Natural killer cell treated with Interleukin-12 subunit alpha and Interleukin-12 subunit beta and Interleukin-15 and Interleukin-18, amount 100 ng/mL, for 72 hours (primary cell): Measurements from ENCODE around the gene HS6ST2. TPM values are rescaled to one million over a fixed set of nuclear protein-coding genes. Genes with fewer than 3 reads are reported as not detected.
A peak's percentile ranks its signal among the peaks of the same experiment; 100 is the strongest.
"Not testable (repeated sequence)": the region's sequence is repeated elsewhere in the genome, so short reads cannot be mapped to it uniquely, and the experiment has no call there.

Experiments used
- ATAC-seq, 2 donors: fragments of 150-1000 bp; cut with Tn5 transposase in 1 of 2; sonication (Bioruptor Pico), chemical (Tn5 transposase) in 1 of 2; 2 replicates each; pipeline ENCODE4 v1.10.0; 2021
- DNase-seq: peaks from one replicate; pipeline ENCODE4 v3.0.0; 2022; ENCODE audit warnings: low spot score
- H3K27ac Mint-ChIP-seq, 2 donors: 1 replicate in 1 of 2; 2 replicates in 1 of 2; pipeline ENCODE4 v1.8.0; 2022; ENCODE audit warnings: mixed read lengths in 2 of 2, mild to moderate bottlenecking in 1 of 2, moderate library complexity in 1 of 2
- H3K27me3 Mint-ChIP-seq, 2 donors: 1 replicate in 1 of 2; 2 replicates in 1 of 2; pipeline ENCODE4 v1.8.0; 2022; ENCODE audit warnings: mixed read lengths in 2 of 2
- H3K36me3 Mint-ChIP-seq: one replicate; pipeline ENCODE4 v1.8.0; 2022; ENCODE audit warnings: mixed read lengths
- H3K4me1 Mint-ChIP-seq, 2 donors: 1 replicate in 1 of 2; 2 replicates in 1 of 2; pipeline ENCODE4 v1.8.0; 2022; ENCODE audit warnings: low read depth in 2 of 2, mixed read lengths in 2 of 2, mild to moderate bottlenecking in 1 of 2
- H3K4me3 Mint-ChIP-seq: one replicate; pipeline ENCODE4 v1.8.0; 2022; ENCODE audit warnings: mixed read lengths
- H3K9me3 Mint-ChIP-seq: 2 replicates; pipeline ENCODE4 v1.8.0; 2022; ENCODE audit warnings: mixed read lengths
- total RNA-seq, 2 donors: library from RNA; stranded (reverse); gene quantifications; one replicate each; pipeline ENCODE4 v1.2.3, GENCODE V29; 2022

The HS6ST2 gene
- total RNA-seq, 2 donors from 2014 or later = 0.36 to 0.89 TPM

- H3K4me3 Mint-ChIP-seq = peak overlapping the region; percentile 47
- H3K27ac Mint-ChIP-seq = no peak overlapping the region
- H3K4me1 Mint-ChIP-seq = peaks cover 5% of the 10 kb centered on the region in 2 donors
- H3K27me3 Mint-ChIP-seq = peaks cover 26 to 32% of the 10 kb centered on the region in 2 donors
- peak; percentile 15 to 38 for ATAC-seq
- no peaks in the 10 kb centered on the region for H3K36me3 Mint-ChIP-seq
- peak; percentile 63 for DNase-seq
- no peaks in the 10 kb centered on the region for H3K9me3 Mint-ChIP-seq
These were observed 978 bp downstream of the HS6ST2 start for GRCh38 chrX:132957211-132958090.

- H3K27me3 Mint-ChIP-seq = peaks cover 27 to 34% of the 10 kb centered on the region in 2 donors
These were observed 1.8 kb downstream of the HS6ST2 start for GRCh38 chrX:132956421-132957210.

GRCh38 chrX:132955690-132956089, 2.7 kb downstream of the HS6ST2 start:
- DNase-seq (no peak), ATAC-seq (no peak)
- H3K4me3 Mint-ChIP-seq = peak overlapping the region; percentile 82
- H3K4me1 Mint-ChIP-seq = peaks cover 5% of the 10 kb centered on the region in 2 donors
- H3K27ac Mint-ChIP-seq = no peak overlapping the region
- H3K9me3 Mint-ChIP-seq = no peaks in the 10 kb centered on the region
- H3K27me3 Mint-ChIP-seq = peaks cover 36 to 43% of the 10 kb centered on the region in 2 donors
- no peaks in the 10 kb centered on the region for H3K36me3 Mint-ChIP-seq

More at GRCh38 chrX:132956421-132957210, 1.8 kb downstream of the HS6ST2 start:
- Mint-ChIP-seq H3K36me3 (no peaks in the 10 kb centered on the region), H3K4me1 (peaks cover 5% of the 10 kb centered on the region in 2 donors), H3K9me3 (no peaks in the 10 kb centered on the region), H3K4me3 (peak overlapping the region; percentile 82), H3K27ac (no peak overlapping the region)
- DNase-seq (no peak), ATAC-seq (peak; percentile 27 to 29)

GRCh38 chrX:132954323-132954722, 4.1 kb downstream of the HS6ST2 start:
- Mint-ChIP-seq H3K27me3 (peaks cover 46 to 47% of the 10 kb centered on the region in 2 donors), H3K9me3 (no peaks in the 10 kb centered on the region), H3K4me3 (no peak overlapping the region), H3K4me1 (peaks cover 5% of the 10 kb centered on the region in 2 donors), H3K27ac (no peak overlapping the region), H3K36me3 (no peaks in the 10 kb centered on the region)
- no peak for DNase-seq
- ATAC-seq = no peak

GRCh38 chrX:132953354-132953753, 5.1 kb downstream of the HS6ST2 start:
- Mint-ChIP-seq H3K4me3 (no peak overlapping the region), H3K4me1 (peaks cover 5% of the 10 kb centered on the region in 2 donors), H3K36me3 (no peaks in the 10 kb centered on the region), H3K27ac (no peak overlapping the region), H3K27me3 (peaks cover 41 to 44% of the 10 kb centered on the region in 2 donors), H3K9me3 (no peaks in the 10 kb centered on the region)
- ATAC-seq (no peak), DNase-seq (no peak)

- no peak for ATAC-seq
- H3K27me3 Mint-ChIP-seq = peaks cover 20 to 46% of the 10 kb centered on the region in 2 donors
- no peak for DNase-seq
- H3K4me1 Mint-ChIP-seq = no peaks in the 10 kb centered on the region
- no peaks in the 10 kb centered on the region for H3K9me3 Mint-ChIP-seq
- no peak overlapping the region for H3K4me3 Mint-ChIP-seq
- H3K36me3 Mint-ChIP-seq = no peaks in the 10 kb centered on the region
- no peak overlapping the region for H3K27ac Mint-ChIP-seq
These were observed 9.7 kb downstream of the HS6ST2 start for GRCh38 chrX:132948648-132949260.

GRCh38 chrX:132945055-132945599, 13.3 kb downstream of the HS6ST2 start:
- H3K36me3 Mint-ChIP-seq, DNase-seq, H3K4me3 Mint-ChIP-seq, H3K9me3 Mint-ChIP-seq, H3K4me1 Mint-ChIP-seq, ATAC-seq, H3K27ac Mint-ChIP-seq: not testable (repeated sequence)
- peaks cover 5 to 33% of the 10 kb centered on the region in 2 donors for H3K27me3 Mint-ChIP-seq

GRCh38 chrX:132940727-132941327, 17.6 kb downstream of the HS6ST2 start:
- Mint-ChIP-seq H3K4me3 (no peak overlapping the region), H3K4me1 (no peaks in the 10 kb centered on the region), H3K9me3 (no peaks in the 10 kb centered on the region), H3K36me3 (no peaks in the 10 kb centered on the region), H3K27me3 (peaks cover 0 to 28% of the 10 kb centered on the region in 2 donors), H3K27ac (no peak overlapping the region)
- no peak for ATAC-seq
- no peak for DNase-seq

- Mint-ChIP-seq H3K4me3 (no peak overlapping the region), H3K36me3 (no peaks in the 10 kb centered on the region), H3K4me1 (no peaks in the 10 kb centered on the region), H3K9me3 (no peaks in the 10 kb centered on the region), H3K27me3 (peaks cover 0 to 32% of the 10 kb centered on the region in 2 donors), H3K27ac (no peak overlapping the region)
- ATAC-seq = no peak
- no peak for DNase-seq
These were observed 25.3 kb downstream of the HS6ST2 start for GRCh38 chrX:132933170-132933569.

GRCh38 chrX:132924426-132924825, 34.0 kb downstream of the HS6ST2 start:
- no peak overlapping the region for H3K27ac Mint-ChIP-seq
- DNase-seq = no peak
- no peaks in the 10 kb centered on the region for H3K9me3 Mint-ChIP-seq
- no peaks in the 10 kb centered on the region for H3K4me1 Mint-ChIP-seq
- H3K27me3 Mint-ChIP-seq = peaks cover 8 to 19% of the 10 kb centered on the region in 2 donors
- H3K36me3 Mint-ChIP-seq = no peaks in the 10 kb centered on the region
- H3K4me3 Mint-ChIP-seq = no peak overlapping the region
- ATAC-seq = no peak

- H3K27me3 Mint-ChIP-seq = peaks cover 0 to 22% of the 10 kb centered on the region in 2 donors
- ATAC-seq (no peak), DNase-seq (no peak)
- H3K9me3 Mint-ChIP-seq = no peaks in the 10 kb centered on the region
- no peaks in the 10 kb centered on the region for H3K4me1 Mint-ChIP-seq
- no peak overlapping the region for H3K4me3 Mint-ChIP-seq
- H3K36me3 Mint-ChIP-seq = no peaks in the 10 kb centered on the region
- no peak overlapping the region for H3K27ac Mint-ChIP-seq
These were observed 39.9 kb downstream of the HS6ST2 start for GRCh38 chrX:132918523-132918922.

- DNase-seq = no peak
- Mint-ChIP-seq H3K36me3 (no peaks in the 10 kb centered on the region), H3K9me3 (no peaks in the 10 kb centered on the region), H3K27ac (no peak overlapping the region), H3K4me1 (no peaks in the 10 kb centered on the region), H3K27me3 (peaks cover 5 to 34% of the 10 kb centered on the region in 2 donors), H3K4me3 (no peak overlapping the region)
- ATAC-seq = no peak
These were observed 42.1 kb downstream of the HS6ST2 start for GRCh38 chrX:132916349-132916748.

GRCh38 chrX:132909643-132910042, 48.8 kb downstream of the HS6ST2 start:
- DNase-seq = no peak

More at GRCh38 chrX:132909643-132910042, 48.8 kb downstream of the HS6ST2 start:
- no peak for ATAC-seq
- no peaks in the 10 kb centered on the region for H3K4me1 Mint-ChIP-seq
- no peak overlapping the region for H3K27ac Mint-ChIP-seq
- H3K27me3 Mint-ChIP-seq = peaks cover 5 to 32% of the 10 kb centered on the region in 2 donors
- H3K9me3 Mint-ChIP-seq = no peaks in the 10 kb centered on the region
- no peak overlapping the region for H3K4me3 Mint-ChIP-seq
- no peaks in the 10 kb centered on the region for H3K36me3 Mint-ChIP-seq
